H1 (cell line): ENCODE results near the gene OSCP1.

Source experiments
- BACH1 ChIP-seq: IDR thresholded peaks from 2 replicates; pipeline ENCODE4 v1.6.1; 2012; ENCODE audit warnings: low read length, improper control_type of control experiment
- CBX5 ChIP-seq: fragments of 300-800, 300-1000 bp; sonication (generic); IDR thresholded peaks from 2 replicates; pipeline ENCODE4 v1.7.1; 2016; ENCODE audit warnings: antibody characterized with exemption, low read length, low read depth
- EZH2 ChIP-seq: fragments of 200-600 bp; sonication (generic); IDR thresholded peaks from 2 replicates; pipeline ENCODE4 v1.7.1; 2012; ENCODE audit warnings: low read depth, mild to moderate bottlenecking, moderate library complexity, low read length, inconsistent platforms; ENCODE audit not compliant: severe bottlenecking
- JUND ChIP-seq: IDR thresholded peaks from 2 replicates; pipeline ENCODE4 v1.6.1; 2011; ENCODE audit warnings: mild to moderate bottlenecking, improper control_type of control experiment, low read length
- POLR2A ChIP-seq, 2 experiments: IDR thresholded peaks; 1 replicate in 1 of 2; 2 replicates in 1 of 2; pipeline ENCODE4 v1.6.1; 2011; ENCODE audit warnings: low read depth in 2 of 2, low read length in 2 of 2, mild to moderate bottlenecking in 2 of 2; ENCODE audit errors: control extremely low read depth in 1 of 2
- POLR2AphosphoS5 ChIP-seq: IDR thresholded peaks from 2 replicates; pipeline ENCODE4 v1.6.1; 2011; ENCODE audit warnings: low read depth, low read length
- SRF ChIP-seq: IDR thresholded peaks from 2 replicates; pipeline ENCODE4 v1.6.1; 2011; ENCODE audit warnings: mild to moderate bottlenecking, low read depth, low read length, moderate library complexity
- YY1 ChIP-seq: IDR thresholded peaks from 2 replicates; pipeline ENCODE4 v1.6.1; 2011; ENCODE audit warnings: low read depth, mild to moderate bottlenecking, low read length
- TF ChIP-seq, protein P1 (sequence below): IDR thresholded peaks from 2 replicates; pipeline ENCODE4 v1.6.1; 2011; ENCODE audit warnings: low read length, improper control_type of control experiment

DNA sequence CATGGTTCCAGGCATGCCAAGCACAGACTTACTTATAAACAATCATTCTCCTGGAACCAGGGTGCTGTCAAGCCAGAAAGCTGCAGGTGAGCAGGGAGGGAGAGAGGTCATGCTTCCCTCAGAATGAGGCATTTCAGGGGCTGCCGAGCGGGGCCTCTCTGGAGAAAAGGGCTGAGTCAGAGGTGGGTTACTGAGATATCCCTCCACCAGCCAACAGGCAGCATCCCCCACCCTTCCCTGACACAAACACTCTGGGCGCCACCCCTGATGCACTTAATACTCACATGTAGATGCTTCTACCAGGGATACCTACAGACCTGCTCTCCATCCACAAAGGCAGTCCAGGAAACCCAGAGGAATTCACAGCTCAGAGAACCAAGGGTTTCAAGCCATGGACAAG lies 77.6 kb downstream of the OSCP1 start:
- no peak for TF ChIP-seq POLR2A (IDR thresholded peaks at IDR 0.05; ENCODE audit: control extremely low read depth in 1 of 2, low read depth in 2 of 2, low read length in 2 of 2)
- TF ChIP-seq EZH2: no peak
- TF ChIP-seq YY1: no peak
- no peak for TF ChIP-seq SRF
- TF ChIP-seq, protein P1, sequence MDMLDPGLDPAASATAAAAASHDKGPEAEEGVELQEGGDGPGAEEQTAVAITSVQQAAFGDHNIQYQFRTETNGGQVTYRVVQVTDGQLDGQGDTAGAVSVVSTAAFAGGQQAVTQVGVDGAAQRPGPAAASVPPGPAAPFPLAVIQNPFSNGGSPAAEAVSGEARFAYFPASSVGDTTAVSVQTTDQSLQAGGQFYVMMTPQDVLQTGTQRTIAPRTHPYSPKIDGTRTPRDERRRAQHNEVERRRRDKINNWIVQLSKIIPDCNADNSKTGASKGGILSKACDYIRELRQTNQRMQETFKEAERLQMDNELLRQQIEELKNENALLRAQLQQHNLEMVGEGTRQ: no peak
- TF ChIP-seq JUND: no peak
- TF ChIP-seq BACH1: peak; percentile 93
- no peak for TF ChIP-seq CBX5
- no peak for TF ChIP-seq POLR2AphosphoS5
